Pancreas (tissue), 10 donors: ENCODE data around the gene TLR8. TPM values are rescaled to one million over a fixed set of nuclear protein-coding genes. Genes with fewer than 3 reads are reported as not detected.
"Not testable (repeated sequence)": the region's sequence is repeated elsewhere in the genome, so short reads cannot be mapped to it uniquely, and the experiment has no call there.

Experiments used
- ATAC-seq, 4 donors: fragments of 200-7000 bp; cut with Tn5 transposase; one replicate each; pipeline versions ENCODE4 v1.8.0 to v1.9.1; 2020; ENCODE audit warnings: mild to moderate bottlenecking in 4 of 4, moderate library complexity in 4 of 4
- DNase-seq, 6 donors: peaks; one replicate each; pipeline ENCODE4 v3.0.0-alpha.2; 2020
- FAIRE-seq: peaks from 2 replicates; lab custom pipeline; 2012; peaks lifted over from hg19 to GRCh38; lab: Jason Lieb, UNC
- H3K27ac ChIP-seq, 4 donors: fragments of 200-600 bp; sonication (generic); 1 replicate in 3 of 4; 2 replicates in 1 of 4; pipeline versions ENCODE4 v1.5.0 to v1.8.0; 2020
- H3K27me3 ChIP-seq, 4 donors: fragments of 200-600 bp; one replicate each; pipeline ENCODE4 v1.8.0; 2021
- H3K36me3 ChIP-seq, 3 donors: fragments of 200-600 bp; sonication (generic) in 1 of 3; one replicate each; pipeline versions ENCODE4 v1.5.0 to v1.8.0; 2020 to 2021
- H3K4me1 ChIP-seq, 3 donors: fragments of 200-600 bp; one replicate each; pipeline ENCODE4 v1.8.0; 2021
- H3K4me3 ChIP-seq, 4 donors: fragments of 200-600 bp; sonication (generic) in 2 of 4; one replicate each; pipeline versions ENCODE4 v1.5.0 to v1.8.0; 2020 to 2021
- H3K9me3 ChIP-seq, 4 donors: fragments of 200-600 bp; one replicate each; pipeline ENCODE4 v1.8.0; 2021
- WGBS, 2 donors: extraction: QIAGEN DNeasy Blood & Tissue Kit; methylation state at CpG; one replicate each; pipeline ENCODE4 v1.1.7; 2013; 5-methylcytosine and 5-hydroxymethylcytosine counted together
- intact Hi-C, 3 donors: fragments of 100-400 bp; cut with DNase I; formaldehyde crosslinking; loops; one replicate each; pipeline versions ENCODE4 v1.11.1 to v1.14.2; 2022
- polyA plus RNA-seq, 2 donors: library from polyadenylated mRNA; stranded (reverse); fragments of 200-250 nt; gene quantifications; one replicate each; pipeline ENCODE4 v1.2.3, GENCODE V29; 2013
- total RNA-seq, 6 donors: library from RNA; stranded (reverse); fragmentation: NEBNext Ultra II Directional in 4 of 6; extraction: Animal tissue kit (Norgen Biotek cat#: 25700) in 4 of 6; gene quantifications; one replicate each; pipeline versions ENCODE4 v1.2.1 to v1.2.4, GENCODE V29; 2021 to 2023
- TF ChIP-seq, protein P1 (sequence below), 4 donors: fragments of 200-600 bp; sonication (generic) in 3 of 4; IDR thresholded peaks; one replicate each; pipeline versions ENCODE4 v1.5.0 to v1.8.0; 2021; ENCODE audit warnings: antibody characterized with exemption in 4 of 4
- donor health status: healthy with polysubstance abuse.
- donor health status: DM: no; HTN: no; CAD: no; lungs with moderate emphysema.
- donor health status: DM: no; HTN: no; CAD: no.
- donor health status: control.
- donor health status: control.
- donor health status: Bipolar disorder and iron deficiency.
- donor health status: DM: yes; HTN: yes; CAD: no.
- donor health status: DM: no; HTN: no; CAD: no.
- donor health status: DM: no; HTN: no; CAD: no.
- donor health status: DM: yes; HTN: yes; CAD: no.

TLR8 gene
- total and polyA plus RNA-seq, 8 donors, result 0.04 to 2.0 (median 0.07) TPM

DNA sequence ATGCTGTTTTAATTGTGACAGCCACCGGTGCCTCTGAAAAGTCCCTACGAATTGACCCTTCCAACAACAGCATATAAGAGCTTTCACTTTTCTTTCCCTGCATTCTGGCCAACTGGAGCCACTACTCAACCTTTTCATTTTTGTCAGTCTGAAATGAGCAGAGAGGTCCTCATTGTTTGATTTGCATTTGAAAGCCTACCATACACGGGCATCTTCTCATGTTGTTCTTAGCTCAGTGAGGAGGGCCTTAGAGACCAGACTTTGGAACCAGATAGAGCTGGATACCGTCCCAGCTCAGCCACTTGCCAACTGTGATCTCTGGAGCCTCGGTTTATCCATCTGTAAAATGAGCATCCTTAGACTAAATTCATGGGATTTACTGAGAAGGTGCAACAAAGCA lies 51.6 kb downstream of the TLR8 start:
- intact Hi-C loops, result loop anchor here in 2 of 3 donors (10.0 kb wide), 2 partner anchors 527 to 537 kb away; no protein-coding TSS in a partner anchor
- H3K4me3 ChIP-seq, result no peak overlapping the region
- no peak for ATAC-seq
- no peaks in the 10 kb centered on the region for H3K9me3 ChIP-seq
- TF ChIP-seq, protein P1, sequence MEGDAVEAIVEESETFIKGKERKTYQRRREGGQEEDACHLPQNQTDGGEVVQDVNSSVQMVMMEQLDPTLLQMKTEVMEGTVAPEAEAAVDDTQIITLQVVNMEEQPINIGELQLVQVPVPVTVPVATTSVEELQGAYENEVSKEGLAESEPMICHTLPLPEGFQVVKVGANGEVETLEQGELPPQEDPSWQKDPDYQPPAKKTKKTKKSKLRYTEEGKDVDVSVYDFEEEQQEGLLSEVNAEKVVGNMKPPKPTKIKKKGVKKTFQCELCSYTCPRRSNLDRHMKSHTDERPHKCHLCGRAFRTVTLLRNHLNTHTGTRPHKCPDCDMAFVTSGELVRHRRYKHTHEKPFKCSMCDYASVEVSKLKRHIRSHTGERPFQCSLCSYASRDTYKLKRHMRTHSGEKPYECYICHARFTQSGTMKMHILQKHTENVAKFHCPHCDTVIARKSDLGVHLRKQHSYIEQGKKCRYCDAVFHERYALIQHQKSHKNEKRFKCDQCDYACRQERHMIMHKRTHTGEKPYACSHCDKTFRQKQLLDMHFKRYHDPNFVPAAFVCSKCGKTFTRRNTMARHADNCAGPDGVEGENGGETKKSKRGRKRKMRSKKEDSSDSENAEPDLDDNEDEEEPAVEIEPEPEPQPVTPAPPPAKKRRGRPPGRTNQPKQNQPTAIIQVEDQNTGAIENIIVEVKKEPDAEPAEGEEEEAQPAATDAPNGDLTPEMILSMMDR (IDR thresholded peaks at IDR 0.05), result no peak
- H3K27ac ChIP-seq, result no peak overlapping the region
- no peaks in the 10 kb centered on the region for H3K27me3 ChIP-seq
- no peak for FAIRE-seq
- WGBS, 2 donors, result 64 to 72% methylated on average over 5 of the region's 5 CpGs
- no peak for DNase-seq
- no peaks in the 10 kb centered on the region for H3K36me3 ChIP-seq
- peaks cover 0 to 8% (median 0%) of the 10 kb centered on the region in 3 donors for H3K4me1 ChIP-seq

DNA sequence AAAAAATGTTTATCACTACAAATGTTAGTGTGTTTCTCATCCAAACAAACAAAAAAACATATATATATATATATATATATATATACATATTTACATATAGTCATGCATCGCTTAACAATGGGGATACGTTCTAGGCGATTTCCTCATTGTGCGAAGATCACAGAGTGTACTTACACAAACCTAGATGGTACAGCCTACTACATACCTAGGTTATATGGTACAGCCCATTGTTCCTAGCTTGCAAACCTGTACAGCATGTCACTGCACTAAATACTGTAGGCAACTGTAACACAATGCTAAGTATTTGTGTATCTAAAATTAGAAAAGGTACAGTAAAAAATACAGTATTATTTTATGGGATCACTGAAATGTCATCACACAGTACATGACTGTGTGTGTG lies 52.0 kb downstream of the TLR8 start:
- no peak overlapping the region for H3K27ac ChIP-seq

DNA sequence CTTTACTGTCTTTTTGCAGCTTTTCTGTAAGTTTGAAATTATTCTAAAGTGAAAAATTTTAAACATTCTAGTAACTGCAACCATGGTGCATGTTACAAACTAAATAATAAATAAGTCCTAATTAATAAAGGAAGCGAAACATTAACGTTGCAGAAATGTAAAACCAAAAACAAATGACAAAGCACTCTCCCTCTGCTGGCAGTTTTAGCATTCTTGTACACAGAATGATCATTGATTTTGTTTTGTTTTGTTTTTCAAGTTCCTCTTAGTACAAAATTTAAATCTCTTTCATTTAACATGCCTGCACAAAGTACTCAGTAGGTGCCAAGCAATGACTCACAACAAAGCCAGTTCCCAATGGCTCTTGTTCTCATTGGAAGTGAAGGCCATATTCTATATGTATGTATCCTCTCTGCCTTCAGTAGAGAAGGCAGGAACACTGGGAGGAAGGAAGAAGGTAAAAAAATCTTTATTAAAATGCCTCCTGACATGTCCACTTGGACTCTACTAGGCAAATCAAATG lies 54.8 kb downstream of the TLR8 start:
- no peak overlapping the region for H3K27ac ChIP-seq
- H3K27me3 ChIP-seq, result no peaks in the 10 kb centered on the region
- H3K9me3 ChIP-seq, result no peaks in the 10 kb centered on the region
- peaks cover 0 to 4% (median 0%) of the 10 kb centered on the region in 3 donors for H3K4me1 ChIP-seq
- no peak overlapping the region for H3K4me3 ChIP-seq
- WGBS, 2 donors, result 45 to 60% methylated on average over 2 of the region's 2 CpGs
- ATAC-seq (no peak), FAIRE-seq (peak; percentile 20), DNase-seq (no peak)
- TF ChIP-seq, protein P1 (IDR thresholded peaks at IDR 0.05), result no peak
- intact Hi-C loops, result no loop called here
- no peaks in the 10 kb centered on the region for H3K36me3 ChIP-seq

More for the DNA sequence above, 52.0 kb downstream of the TLR8 start:
- ATAC-seq (no peak), DNase-seq (no peak), FAIRE-seq (no peak)
- Histone ChIP-seq H3K27me3 (no peaks in the 10 kb centered on the region), H3K4me1 (peaks cover 0 to 8% (median 0%) of the 10 kb centered on the region in 3 donors), H3K4me3 (no peak overlapping the region), H3K36me3 (no peaks in the 10 kb centered on the region), H3K9me3 (no peaks in the 10 kb centered on the region)
- TF ChIP-seq, protein P1 (IDR thresholded peaks at IDR 0.05), result no peak
- intact Hi-C loops, result loop anchor here in 2 of 3 donors (10.0 kb wide), 2 partner anchors 526 to 536 kb away; no protein-coding TSS in a partner anchor
- WGBS, 2 donors, result 92 to 97% methylated on average over 4 of the region's 4 CpGs

DNA sequence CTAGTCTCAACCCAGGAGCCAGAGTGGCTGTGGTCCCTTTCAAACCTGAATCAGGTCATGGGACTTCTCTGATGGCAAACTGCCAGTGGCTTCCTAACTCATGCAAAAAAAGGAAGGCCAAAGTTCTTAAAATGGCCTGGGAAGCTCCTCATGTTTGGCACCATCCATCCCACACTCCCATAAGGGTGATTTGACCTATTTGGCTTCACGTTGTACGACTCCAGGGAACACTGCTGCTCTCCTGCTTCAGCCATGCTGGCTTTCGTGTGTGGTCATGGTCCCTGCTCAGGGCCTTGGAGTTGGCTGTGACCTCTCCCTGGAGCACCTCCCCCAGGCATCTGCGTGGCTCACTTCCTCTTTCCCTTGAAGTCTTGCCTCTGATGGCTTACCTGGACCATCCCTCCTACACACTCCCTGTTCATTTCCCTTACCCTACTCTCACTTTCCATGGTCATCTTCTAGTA lies 55.7 kb downstream of the TLR8 start:
- intact Hi-C loops, result no loop called here
- Histone ChIP-seq H3K4me3 (no peak overlapping the region), H3K27ac (no peak overlapping the region), H3K36me3 (no peaks in the 10 kb centered on the region), H3K4me1 (no peaks in the 10 kb centered on the region), H3K9me3 (no peaks in the 10 kb centered on the region), H3K27me3 (no peaks in the 10 kb centered on the region)
- WGBS, 2 donors, result 87 to 93% methylated on average over 4 of the region's 4 CpGs
- TF ChIP-seq, protein P1 (IDR thresholded peaks at IDR 0.05), result no peak
- DNase-seq (no peak), FAIRE-seq (no peak), ATAC-seq (no peak)

DNA sequence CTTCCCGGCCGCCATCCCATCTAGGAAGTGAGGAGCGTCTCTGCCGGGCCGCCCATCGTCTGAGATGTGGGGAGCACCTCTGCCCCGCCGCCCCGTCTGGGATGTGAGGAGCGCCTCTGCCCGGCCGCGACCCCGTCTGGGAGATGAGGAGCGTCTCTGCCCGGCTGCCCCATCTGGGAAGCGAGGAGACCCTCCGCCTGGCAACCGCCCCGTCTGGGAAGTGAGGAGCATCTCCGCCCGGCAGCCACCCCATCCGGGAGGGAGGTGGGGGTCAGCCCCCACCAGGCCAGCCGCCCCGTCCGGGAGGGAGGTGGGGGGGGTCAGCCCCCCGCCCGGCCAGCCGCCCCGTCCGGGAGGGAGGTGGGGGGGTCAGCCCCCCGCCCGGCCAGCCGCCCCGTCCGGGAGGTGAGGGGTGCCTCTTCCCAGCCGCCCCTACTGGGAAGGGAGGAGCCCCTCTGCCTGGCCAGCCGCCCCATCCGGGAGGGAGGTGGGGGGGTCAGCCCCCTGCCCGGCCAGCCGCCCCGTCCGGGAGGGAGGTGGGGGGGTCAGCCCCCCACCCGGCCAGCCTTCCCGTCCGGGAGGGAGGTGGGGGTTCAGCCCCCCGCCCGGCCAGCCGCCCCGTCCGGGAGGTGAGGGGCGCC lies 56.9 kb downstream of the TLR8 start:
- ATAC-seq, H3K9me3 ChIP-seq, H3K4me3 ChIP-seq, H3K4me1 ChIP-seq, H3K27me3 ChIP-seq, intact Hi-C loops, H3K27ac ChIP-seq, H3K36me3 ChIP-seq, FAIRE-seq: not testable (repeated sequence)
- 92 to 96% methylated on average over 25 to 26 of the region's 52 CpGs for WGBS, 2 donors
- peak in 2 of 6 donors; percentile 31 to 58 for DNase-seq
